ENCODE data around the gene BARD1.

DNA sequence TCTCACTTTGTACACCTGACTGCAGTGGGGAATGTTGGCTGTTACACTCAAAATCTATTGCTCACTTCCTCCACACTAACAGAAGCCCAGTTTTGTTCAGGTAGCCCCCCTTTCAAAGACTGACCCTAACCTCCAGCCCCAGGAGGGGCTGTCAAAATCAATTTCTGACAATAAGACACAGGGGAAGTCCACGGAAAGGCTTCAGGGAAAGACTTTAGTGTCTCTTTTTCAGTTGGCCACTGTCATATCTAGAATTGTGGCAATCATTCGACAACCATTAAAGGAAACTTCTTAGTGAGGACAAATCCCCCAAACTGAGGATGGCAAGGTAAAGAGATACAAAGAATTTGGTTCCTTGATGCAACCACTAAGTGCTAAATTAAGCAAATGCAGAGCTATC, 59.0 kb downstream of the BARD1 start:
- TF ChIP-seq, protein P1, sequence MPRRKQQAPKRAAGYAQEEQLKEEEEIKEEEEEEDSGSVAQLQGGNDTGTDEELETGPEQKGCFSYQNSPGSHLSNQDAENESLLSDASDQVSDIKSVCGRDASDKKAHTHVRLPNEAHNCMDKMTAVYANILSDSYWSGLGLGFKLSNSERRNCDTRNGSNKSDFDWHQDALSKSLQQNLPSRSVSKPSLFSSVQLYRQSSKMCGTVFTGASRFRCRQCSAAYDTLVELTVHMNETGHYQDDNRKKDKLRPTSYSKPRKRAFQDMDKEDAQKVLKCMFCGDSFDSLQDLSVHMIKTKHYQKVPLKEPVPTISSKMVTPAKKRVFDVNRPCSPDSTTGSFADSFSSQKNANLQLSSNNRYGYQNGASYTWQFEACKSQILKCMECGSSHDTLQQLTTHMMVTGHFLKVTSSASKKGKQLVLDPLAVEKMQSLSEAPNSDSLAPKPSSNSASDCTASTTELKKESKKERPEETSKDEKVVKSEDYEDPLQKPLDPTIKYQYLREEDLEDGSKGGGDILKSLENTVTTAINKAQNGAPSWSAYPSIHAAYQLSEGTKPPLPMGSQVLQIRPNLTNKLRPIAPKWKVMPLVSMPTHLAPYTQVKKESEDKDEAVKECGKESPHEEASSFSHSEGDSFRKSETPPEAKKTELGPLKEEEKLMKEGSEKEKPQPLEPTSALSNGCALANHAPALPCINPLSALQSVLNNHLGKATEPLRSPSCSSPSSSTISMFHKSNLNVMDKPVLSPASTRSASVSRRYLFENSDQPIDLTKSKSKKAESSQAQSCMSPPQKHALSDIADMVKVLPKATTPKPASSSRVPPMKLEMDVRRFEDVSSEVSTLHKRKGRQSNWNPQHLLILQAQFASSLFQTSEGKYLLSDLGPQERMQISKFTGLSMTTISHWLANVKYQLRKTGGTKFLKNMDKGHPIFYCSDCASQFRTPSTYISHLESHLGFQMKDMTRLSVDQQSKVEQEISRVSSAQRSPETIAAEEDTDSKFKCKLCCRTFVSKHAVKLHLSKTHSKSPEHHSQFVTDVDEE (CRISPR knock-in tag; IDR thresholded peaks at IDR 0.05) = no peak
- no peak for TF ChIP-seq GLIS3 (CRISPR knock-in tag; IDR thresholded peaks at IDR 0.05)
